ENCODE results near the gene EYA2. TPM values are rescaled to one million over a fixed set of nuclear protein-coding genes. Genes with fewer than 3 reads are reported as not detected.

The EYA2 gene
- total and polyA plus RNA-seq, 2 of the 4 experiments (the other 2 are of a cell fraction): 2.3 to 5.4 TPM

- Histone ChIP-seq H3K79me1 (ENCODE audit: low read depth in 1 of 2, low read length in 2 of 2) (no peaks in the 10 kb centered on the region; a peak in 1 of 4 replicates), H3K4me2 (ENCODE audit: low read depth, low read length) (no peak overlapping the region), H3K27ac (ENCODE audit: insufficient read depth, low read length) (no peak overlapping the region), H2AK9ac (replicated peaks; ENCODE audit: low read depth, low read length, poor library complexity) (no peak overlapping the region), H3K14ac (replicated peaks; ENCODE audit: low read depth, low read length) (no peak overlapping the region), H2BK15ac (ENCODE audit: low read depth, low read length) (no peak overlapping the region), H3K36me3 (ENCODE audit: control insufficient read depth, insufficient read depth, low read length) (no peaks in the 10 kb centered on the region), H2BK120ac (ENCODE audit: low read depth, low read length) (no peak overlapping the region), H2BK20ac (ENCODE audit: low read depth, low read length) (no peak overlapping the region), H2AFZ (replicated peaks; ENCODE audit: low read length, poor library complexity) (no peak overlapping the region), H4K8ac (ENCODE audit: low read depth in 2 of 2, low read length in 2 of 2) (no peak overlapping the region), H4K91ac (ENCODE audit: insufficient read depth, low read depth, low read length) (no peak overlapping the region), H3K4ac (ENCODE audit: low read depth, low read length) (no peak overlapping the region), H3K4me1 (ENCODE audit: control insufficient read depth, insufficient read depth, low read length) (no peaks in the 10 kb centered on the region; the same call in 1 of the 2 replicates), H3K9me1 (ENCODE audit: insufficient read depth, low read length) (peaks cover 6% of the 10 kb centered on the region; the same call in 1 of the 2 replicates), H3K18ac (ENCODE audit: low read depth, low read length) (no peak overlapping the region), H4K5ac (ENCODE audit: low read depth, low read length) (no peak overlapping the region), H3K4me3 (ENCODE audit: insufficient read depth, low read depth, low read length) (no peak overlapping the region), H2BK5ac (ENCODE audit: low read depth, low read length, poor library complexity, severe bottlenecking) (no peak overlapping the region), H3K9me3 (ENCODE audit: control insufficient read depth, insufficient read depth, low read length) (no peaks in the 10 kb centered on the region), H4K20me1 (ENCODE audit: insufficient read depth, low read length) (no peaks in the 10 kb centered on the region), H3K23ac (ENCODE audit: low read depth, low read length) (no peak overlapping the region), H3K27me3 (ENCODE audit: control insufficient read depth, insufficient read depth, low read length) (no peaks in the 10 kb centered on the region), H3K56ac (ENCODE audit: extremely low read depth, insufficient read depth, low read length) (no peak overlapping the region), H3K9ac (ENCODE audit: low read depth, low read length) (no peak overlapping the region), H2AK5ac (ENCODE audit: low read depth, low read length) (no peak overlapping the region)
- ChIA-PET CTCF (no interaction called here), POLR2A (ENCODE audit: unreplicated experiment) (no interaction called here)
- no TSS peak for BruUV-seq (replicated peaks)
- ATAC-seq (ENCODE audit: low read depth) (no peak), DNase-seq (no peak)
- TF ChIP-seq, protein P1, sequence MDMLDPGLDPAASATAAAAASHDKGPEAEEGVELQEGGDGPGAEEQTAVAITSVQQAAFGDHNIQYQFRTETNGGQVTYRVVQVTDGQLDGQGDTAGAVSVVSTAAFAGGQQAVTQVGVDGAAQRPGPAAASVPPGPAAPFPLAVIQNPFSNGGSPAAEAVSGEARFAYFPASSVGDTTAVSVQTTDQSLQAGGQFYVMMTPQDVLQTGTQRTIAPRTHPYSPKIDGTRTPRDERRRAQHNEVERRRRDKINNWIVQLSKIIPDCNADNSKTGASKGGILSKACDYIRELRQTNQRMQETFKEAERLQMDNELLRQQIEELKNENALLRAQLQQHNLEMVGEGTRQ (IDR thresholded peaks at IDR 0.05; ENCODE audit: low read depth, low read length): no peak
- TF ChIP-seq MAZ (IDR thresholded peaks at IDR 0.05; ENCODE audit: borderline replicate concordance, low read depth, low read length): no peak
- TF ChIP-seq RFX5 (IDR thresholded peaks at IDR 0.05; ENCODE audit: low read depth, low read length): no peak
- dilution Hi-C loops (cut with HindIII; ENCODE audit: low sequenced_read_pairs, unreplicated experiment) (no loop called here), intact Hi-C loops (cut with micrococcal nuclease) (no loop called here), in situ Hi-C loops (cut with MboI; ENCODE audit: low sequenced_read_pairs) (no loop called here)
Measured at GRCh38 chr20:46977204-46977603, 82.6 kb downstream of the EYA2 start.

Measured in IMR-90 (cell line).